Measurements from ENCODE around the gene LRRC17. TPM values are rescaled to one million over a fixed set of nuclear protein-coding genes. Genes with fewer than 3 reads are reported as not detected.

LRRC17 gene
- total RNA-seq, 2 experiments from 2014 or later: not detected

GRCh38 chr7:102966465-102966864, 53.7 kb downstream of the LRRC17 start:
- POLR2A ChIA-PET: no interaction called here

GRCh38 chr7:102967798-102968197, 55.0 kb downstream of the LRRC17 start:
- POLR2A ChIA-PET: no interaction called here
- CTCF ChIA-PET (ENCODE audit: unreplicated experiment): no interaction called here

More at GRCh38 chr7:102966465-102966864, 53.7 kb downstream of the LRRC17 start:
- CTCF ChIA-PET (ENCODE audit: unreplicated experiment): no interaction called here
- no peaks in the 10 kb centered on the region for H3K36me3 ChIP-seq (ENCODE audit: insufficient read depth, low read length)
- no peak for DNase-seq (ENCODE audit: low spot score)
- H3K4me3 ChIP-seq (ENCODE audit: low read depth, low read length, poor library complexity, severe bottlenecking): no peak overlapping the region
- BruUV-seq (replicated peaks): no TSS peak
- H3K9me3 ChIP-seq (ENCODE audit: low read length): no peaks in the 10 kb centered on the region
- no peak overlapping the region for H2AFZ ChIP-seq (ENCODE audit: low read length)
- H3K4me2 ChIP-seq (ENCODE audit: low read length): no peak overlapping the region
- H3K4me1 ChIP-seq (ENCODE audit: insufficient read depth, low read length, poor library complexity, severe bottlenecking): no peaks in the 10 kb centered on the region
- H3K9me2 ChIP-seq (ENCODE audit: insufficient read depth, low read length): no peaks in the 10 kb centered on the region
- H3K27ac ChIP-seq (ENCODE audit: low read depth, low read length, poor library complexity, severe bottlenecking): no peak overlapping the region
- no peaks in the 10 kb centered on the region for H3K79me2 ChIP-seq (ENCODE audit: insufficient read depth, low read depth, low read length)
- TF ChIP-seq CTCF (conservative IDR thresholded peaks at IDR 0.05; ENCODE audit: low read length) (no peak), EZH2phosphoT487 (IDR thresholded peaks at IDR 0.05; ENCODE audit: borderline replicate concordance, low read depth, low read length) (no peak)
- intact Hi-C loops (cut with micrococcal nuclease; ENCODE audit: unreplicated experiment): no loop called here
- no peaks in the 10 kb centered on the region for H4K20me1 ChIP-seq (ENCODE audit: insufficient read depth, low read length)

More at GRCh38 chr7:102967798-102968197, 55.0 kb downstream of the LRRC17 start:
- no peak for DNase-seq (ENCODE audit: low spot score)
- Histone ChIP-seq H3K4me1 (ENCODE audit: insufficient read depth, low read length, poor library complexity, severe bottlenecking) (no peaks in the 10 kb centered on the region), H2AFZ (ENCODE audit: low read length) (no peak overlapping the region), H3K4me3 (ENCODE audit: low read depth, low read length, poor library complexity, severe bottlenecking) (no peak overlapping the region), H3K4me2 (ENCODE audit: low read length) (no peak overlapping the region), H3K27ac (ENCODE audit: low read depth, low read length, poor library complexity, severe bottlenecking) (no peak overlapping the region), H3K9me3 (ENCODE audit: low read length) (no peaks in the 10 kb centered on the region), H4K20me1 (ENCODE audit: insufficient read depth, low read length) (no peaks in the 10 kb centered on the region), H3K9me2 (ENCODE audit: insufficient read depth, low read length) (no peaks in the 10 kb centered on the region), H3K36me3 (ENCODE audit: insufficient read depth, low read length) (no peaks in the 10 kb centered on the region), H3K79me2 (ENCODE audit: insufficient read depth, low read depth, low read length) (no peaks in the 10 kb centered on the region)
- TF ChIP-seq EZH2phosphoT487 (IDR thresholded peaks at IDR 0.05; ENCODE audit: borderline replicate concordance, low read depth, low read length) (no peak), CTCF (conservative IDR thresholded peaks at IDR 0.05; ENCODE audit: low read length) (no peak)
- intact Hi-C loops (cut with micrococcal nuclease; ENCODE audit: unreplicated experiment): no loop called here
- no TSS peak for BruUV-seq (replicated peaks)

All from OCI-LY7 (cell line).